ENCODE measurements around the gene PLEKHG2.
A peak's percentile ranks its signal among the peaks of the same experiment; 100 is the strongest.
"Not testable (repeated sequence)": the region's sequence is repeated elsewhere in the genome, so short reads cannot be mapped to it uniquely, and the experiment has no call there.

PLEKHG2 gene, protein sequence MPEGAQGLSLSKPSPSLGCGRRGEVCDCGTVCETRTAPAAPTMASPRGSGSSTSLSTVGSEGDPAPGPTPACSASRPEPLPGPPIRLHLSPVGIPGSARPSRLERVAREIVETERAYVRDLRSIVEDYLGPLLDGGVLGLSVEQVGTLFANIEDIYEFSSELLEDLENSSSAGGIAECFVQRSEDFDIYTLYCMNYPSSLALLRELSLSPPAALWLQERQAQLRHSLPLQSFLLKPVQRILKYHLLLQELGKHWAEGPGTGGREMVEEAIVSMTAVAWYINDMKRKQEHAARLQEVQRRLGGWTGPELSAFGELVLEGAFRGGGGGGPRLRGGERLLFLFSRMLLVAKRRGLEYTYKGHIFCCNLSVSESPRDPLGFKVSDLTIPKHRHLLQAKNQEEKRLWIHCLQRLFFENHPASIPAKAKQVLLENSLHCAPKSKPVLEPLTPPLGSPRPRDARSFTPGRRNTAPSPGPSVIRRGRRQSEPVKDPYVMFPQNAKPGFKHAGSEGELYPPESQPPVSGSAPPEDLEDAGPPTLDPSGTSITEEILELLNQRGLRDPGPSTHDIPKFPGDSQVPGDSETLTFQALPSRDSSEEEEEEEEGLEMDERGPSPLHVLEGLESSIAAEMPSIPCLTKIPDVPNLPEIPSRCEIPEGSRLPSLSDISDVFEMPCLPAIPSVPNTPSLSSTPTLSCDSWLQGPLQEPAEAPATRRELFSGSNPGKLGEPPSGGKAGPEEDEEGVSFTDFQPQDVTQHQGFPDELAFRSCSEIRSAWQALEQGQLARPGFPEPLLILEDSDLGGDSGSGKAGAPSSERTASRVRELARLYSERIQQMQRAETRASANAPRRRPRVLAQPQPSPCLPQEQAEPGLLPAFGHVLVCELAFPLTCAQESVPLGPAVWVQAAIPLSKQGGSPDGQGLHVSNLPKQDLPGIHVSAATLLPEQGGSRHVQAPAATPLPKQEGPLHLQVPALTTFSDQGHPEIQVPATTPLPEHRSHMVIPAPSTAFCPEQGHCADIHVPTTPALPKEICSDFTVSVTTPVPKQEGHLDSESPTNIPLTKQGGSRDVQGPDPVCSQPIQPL (N-terminal part only)

DNA sequence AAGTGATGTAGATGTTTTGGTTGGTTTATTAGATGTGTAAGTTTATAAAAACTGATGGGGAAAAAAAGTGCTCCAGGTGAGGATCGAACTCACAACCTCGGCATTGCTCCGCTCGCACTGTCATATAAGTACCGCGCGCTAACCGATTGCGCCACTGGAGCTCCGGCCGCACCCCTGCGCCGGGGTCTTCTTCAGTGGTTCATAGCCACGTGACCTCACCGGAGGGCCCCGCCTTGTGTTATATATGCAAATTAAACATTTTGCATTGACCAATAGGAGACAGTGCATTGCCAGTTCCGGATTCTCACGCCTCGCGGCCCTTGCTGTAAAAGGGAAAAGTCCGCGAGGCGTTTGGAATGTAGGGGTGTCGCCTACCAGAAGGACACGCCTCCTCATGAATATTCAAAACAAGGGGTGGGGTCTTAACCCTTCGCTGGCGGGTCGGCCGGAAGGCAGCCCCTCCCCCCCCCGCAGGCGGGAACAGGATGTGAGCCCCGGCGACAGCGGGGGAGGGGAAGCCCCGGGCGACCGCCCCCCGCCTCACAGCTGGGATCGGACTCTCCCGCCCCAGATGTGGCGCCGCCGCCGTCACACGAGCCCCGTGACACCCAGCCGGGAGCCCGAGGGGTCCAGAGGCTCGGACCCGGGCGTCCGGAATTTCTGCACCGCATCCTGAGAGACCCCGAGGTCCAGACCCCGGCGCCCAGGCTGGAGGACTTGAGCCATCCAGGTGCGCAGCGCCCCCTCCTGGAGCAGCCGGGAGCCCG is at the start of gene PLEKHG2:
TSS of gene PLEKHG2 (plus strand) at position 570 of the 767 bp plus-strand sequence. CDS start 1,418 bp downstream, outside the sequence.
- DNase-seq = peak; percentile 46 to 98 (median 89)

DNA sequence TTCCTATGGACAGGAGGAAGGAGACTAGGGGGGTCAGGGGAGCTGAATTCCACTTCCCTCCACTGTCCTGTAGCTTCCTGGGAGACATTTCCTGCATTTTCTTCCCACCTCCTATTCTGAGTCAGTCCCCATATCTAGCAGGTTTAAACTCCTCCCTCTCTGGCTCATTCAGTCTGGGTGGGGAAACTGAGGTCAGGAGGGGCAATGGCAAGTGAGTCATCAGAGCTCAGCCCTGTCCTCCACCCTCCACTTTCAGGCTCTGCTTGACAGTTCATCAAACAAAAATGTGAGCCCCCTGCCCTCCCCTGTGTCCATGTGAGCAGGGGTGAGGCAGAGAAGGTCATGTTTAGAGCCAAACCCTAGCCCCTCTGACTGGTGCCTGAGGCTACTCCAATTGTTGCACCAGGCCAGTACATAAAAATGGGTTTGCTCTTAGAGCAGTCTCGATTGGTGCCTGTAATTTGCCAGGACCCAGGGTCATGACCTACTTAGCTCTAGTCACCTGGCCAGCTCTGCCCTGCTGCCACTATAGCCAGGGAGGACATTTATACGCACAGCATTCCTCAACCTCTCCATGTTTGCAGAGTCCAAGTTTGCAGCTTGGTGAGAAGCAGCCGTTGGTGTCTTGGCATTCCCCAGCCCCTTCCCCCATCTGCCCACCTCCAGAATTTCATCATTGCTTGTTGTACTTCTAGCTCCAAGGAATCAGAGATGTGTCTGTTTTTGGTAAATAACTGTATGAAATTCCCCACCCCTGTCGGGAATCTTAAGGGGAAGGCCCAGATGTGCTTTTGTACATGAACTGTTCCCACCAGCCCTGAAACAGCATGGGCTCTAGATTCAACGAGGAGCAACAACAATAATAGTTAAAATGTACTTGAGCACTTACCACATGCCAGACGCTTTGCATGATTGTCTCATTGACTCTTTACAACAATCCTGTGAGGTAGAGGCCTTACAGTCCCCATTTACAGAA is 49.5 kb upstream of the PLEKHG2 start:
- no peak for DNase-seq

DNA sequence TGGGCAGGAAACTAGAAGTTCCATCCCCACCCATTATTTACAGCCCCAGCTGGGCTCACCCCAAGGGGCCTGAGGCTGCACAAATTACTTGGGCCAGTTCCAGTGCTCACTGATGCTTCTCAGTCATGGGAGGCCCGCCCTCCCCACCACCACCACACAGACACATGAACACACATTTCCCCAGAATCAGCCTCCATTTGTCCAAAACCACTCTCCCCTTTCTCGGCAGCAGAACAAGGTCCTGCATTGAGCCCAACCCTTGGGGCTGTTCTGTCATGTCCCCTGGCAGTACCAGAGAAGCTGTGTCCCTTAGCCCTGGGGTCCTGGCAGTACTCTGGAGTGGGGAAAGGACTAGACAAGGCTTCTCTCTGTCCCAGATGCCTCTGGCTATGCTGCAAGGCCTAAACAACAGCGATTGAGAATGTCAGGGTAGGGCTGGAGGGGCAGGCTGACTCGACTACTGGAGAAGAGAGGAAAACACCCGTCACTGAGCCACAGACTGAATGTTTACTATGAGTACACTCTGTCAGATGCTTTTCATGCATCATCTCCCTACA is 48.5 kb upstream of the PLEKHG2 start:
- peak in 54 of 56 donors; percentile 11 to 95 (median 79) for DNase-seq

DNA sequence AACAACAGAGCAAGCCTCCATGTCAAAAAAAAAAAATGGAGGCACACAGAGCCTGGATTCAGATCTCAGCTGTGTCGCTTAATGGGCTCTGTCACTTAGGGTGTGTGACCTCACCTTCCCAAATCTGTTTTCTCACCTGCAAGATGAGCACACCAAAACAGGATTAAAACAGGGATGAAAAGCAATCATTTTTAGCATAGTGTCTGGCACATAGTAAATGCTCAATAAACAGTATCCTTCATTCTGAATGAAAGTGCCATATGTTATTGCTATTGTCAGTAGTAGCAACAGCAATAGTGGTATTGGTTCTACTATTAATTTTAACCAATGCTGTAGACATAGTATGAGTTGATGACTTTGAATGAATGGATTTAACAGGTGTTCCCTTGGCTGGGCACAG is 46.9 kb upstream of the PLEKHG2 start:
- no peak for DNase-seq

DNA sequence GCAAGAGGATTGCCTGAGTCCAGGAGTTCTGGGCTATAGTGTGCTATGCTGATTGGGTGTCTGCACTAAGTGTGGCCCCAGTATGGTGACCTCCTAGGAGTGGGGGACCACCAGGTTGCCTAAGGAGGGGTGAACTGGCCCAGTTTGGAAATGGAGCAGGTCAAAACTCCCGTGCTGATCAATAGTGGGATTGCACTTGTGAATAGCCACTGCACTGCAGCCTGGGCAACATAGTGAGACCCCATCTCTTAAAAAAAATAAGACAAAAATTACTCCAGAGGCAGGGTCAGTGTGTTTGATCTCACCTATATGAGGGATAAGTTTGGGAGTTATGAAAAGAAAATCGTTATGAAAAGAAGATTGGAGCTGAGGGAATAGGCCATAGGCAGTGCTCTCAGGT is 43.3 kb upstream of the PLEKHG2 start:
- no peak for DNase-seq

DNA sequence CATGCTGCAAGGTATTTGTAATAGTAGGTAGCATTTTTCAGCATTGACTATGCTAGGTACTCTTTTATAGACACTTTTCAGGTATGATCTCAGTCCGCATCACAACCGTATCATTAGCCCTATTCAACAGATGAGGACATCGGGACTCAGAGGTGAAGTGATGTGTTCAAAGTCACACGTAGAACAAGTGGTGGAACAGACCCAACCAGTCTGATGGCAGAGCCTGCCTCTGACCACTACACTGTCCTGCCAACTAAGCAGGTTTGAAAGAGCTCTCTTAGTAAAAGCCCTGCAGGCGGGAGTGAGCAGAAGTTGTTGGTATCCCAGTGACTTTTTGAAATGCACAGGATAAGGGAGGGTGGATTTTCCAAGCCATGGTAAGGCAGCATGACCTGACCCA is 41.7 kb upstream of the PLEKHG2 start:
- DNase-seq = no peak

DNA sequence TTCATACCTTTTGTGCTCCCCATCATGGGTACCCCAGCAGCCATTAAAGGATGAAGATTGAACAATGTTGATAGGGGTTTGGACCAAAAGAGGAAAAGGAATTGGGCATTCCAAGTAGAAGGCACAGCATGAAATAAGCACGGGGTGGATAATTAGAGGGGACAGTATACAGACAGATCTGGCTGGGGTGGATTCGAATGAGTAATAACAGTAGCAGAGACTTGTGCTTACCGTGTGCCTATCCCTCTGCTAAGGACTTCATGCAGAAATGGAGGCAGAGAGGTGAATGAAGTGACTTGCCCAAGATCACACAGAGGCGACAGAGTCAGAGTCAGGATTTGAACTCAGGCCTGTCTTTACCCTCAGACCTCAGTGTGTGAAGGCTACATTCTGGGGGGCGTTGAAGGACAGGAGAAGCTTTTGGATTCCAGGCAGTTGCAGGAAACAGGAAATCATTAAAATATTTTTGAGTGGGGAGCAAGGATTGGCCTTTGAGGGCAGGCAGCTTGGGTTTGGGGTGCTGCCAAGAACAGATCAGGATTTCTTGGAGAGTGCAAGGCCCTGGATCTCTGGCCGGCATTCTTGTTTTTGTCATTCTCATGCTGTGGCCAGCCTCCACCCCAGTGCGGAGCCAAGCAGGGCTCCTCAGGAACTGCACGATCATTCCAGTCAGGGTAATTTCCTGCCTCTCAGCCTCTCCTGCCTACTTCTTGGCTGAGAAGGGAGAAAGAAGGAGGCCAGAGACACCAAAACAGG is 40.2 kb upstream of the PLEKHG2 start:
- peak in 43 of 56 donors; percentile 10 to 81 (median 37) for DNase-seq

DNA sequence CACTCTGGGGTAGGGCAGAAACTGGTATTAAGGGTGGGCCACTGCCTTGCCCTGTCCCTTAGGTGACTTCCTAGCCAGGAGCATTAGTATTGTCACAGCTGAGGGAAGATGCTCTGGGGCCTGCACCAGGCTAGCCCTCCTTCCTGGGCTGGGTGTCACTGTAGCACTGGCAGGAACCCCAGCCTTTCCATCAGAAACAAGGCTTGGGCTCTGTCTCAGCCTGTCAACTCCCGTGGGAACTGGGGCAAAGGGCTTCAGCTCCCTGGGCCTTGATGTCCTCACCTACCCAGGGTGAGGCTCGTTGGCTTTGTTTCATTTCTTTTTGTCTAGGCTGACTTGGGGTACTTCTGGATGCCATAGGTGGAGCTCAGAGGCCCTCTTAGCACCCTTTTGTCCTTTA is 39.5 kb upstream of the PLEKHG2 start:
- peak in 8 of 56 donors; percentile 9 to 36 (median 23) for DNase-seq

DNA sequence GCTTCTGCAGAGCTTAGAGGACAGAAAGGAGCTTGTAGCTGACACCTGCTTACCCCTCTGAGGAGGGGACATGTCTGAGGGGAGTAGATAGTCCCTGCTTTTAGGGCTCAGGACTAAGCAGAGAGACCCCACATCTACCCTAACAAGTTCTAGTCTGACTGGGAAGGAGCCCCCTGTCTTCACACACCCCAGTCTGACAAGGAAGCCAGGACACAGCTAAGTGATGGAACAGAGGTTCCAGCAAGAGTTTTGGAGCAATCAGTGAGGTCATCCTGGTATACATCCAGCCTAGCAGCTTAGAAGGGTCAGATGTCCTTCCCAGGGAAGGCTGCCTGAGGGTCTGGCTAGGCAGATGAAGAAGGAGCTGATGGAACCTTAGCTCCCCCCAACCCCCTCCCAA is 36.5 kb upstream of the PLEKHG2 start:
- no peak for DNase-seq

DNA sequence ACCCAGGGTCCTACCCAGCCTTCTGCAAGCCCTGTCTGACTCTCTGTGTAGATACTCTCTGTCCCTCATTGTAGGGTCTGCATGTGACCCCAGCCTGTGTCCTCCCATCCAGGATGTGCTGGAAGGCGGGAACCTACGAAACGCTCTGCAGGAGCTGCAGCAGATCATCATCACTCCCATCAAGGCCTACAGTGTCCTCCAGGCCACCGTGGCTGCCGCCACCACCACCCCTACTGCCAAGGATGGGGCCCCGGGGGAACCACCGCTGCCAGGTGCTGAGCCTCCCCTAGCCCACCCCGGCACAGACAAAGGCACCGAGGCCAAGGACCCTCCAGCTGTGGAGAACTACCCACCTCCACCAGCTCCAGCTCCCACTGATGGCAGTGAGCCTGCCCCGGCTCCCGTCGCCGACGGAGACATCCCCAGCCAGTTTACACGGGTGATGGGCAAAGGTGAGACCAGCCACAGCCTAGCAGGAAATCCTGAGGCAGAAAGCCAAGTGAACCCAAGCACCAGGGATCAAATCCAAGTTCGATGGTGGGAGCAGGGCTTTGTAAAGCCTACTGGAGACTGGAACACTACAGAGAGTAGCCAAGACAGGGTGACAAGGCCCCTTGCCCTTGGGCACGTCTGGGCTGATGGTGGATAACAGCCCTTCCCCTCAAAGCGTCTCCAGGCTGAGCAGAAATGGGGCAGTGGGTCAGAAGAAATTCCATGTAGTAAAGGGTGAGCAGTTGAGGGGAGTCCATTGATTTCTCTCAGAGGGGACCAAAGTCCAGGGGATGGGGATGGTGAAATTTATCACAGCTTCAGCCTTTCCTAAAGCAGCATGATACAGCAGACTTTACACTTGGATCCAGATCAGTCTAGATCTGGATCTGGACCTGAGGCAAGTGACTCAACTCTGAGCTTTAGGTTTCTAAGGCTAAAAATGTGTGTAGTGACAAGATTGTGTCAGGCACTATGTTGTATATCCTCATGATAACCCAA is 34.8 kb upstream of the PLEKHG2 start:
- DNase-seq = no peak

DNA sequence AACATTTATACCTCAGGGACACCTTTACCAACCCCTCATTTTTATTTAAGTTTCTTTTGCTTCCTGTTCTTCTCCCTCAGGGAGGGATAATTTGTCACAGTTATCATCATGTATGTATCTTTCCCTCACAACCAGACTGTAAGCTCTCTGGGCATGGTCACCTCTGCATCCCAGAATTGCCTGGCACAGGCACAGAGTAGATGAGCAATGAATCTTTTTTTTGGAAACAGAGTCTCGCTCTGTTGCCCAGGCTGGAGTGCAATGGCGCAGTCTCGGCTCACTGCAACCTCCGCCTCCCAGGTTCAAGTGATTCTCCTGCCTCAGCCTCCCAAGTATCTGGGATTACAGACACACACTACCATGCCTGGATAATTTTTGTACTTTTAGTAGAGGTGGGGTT is 33.1 kb upstream of the PLEKHG2 start:
- not testable (repeated sequence) for DNase-seq

DNA sequence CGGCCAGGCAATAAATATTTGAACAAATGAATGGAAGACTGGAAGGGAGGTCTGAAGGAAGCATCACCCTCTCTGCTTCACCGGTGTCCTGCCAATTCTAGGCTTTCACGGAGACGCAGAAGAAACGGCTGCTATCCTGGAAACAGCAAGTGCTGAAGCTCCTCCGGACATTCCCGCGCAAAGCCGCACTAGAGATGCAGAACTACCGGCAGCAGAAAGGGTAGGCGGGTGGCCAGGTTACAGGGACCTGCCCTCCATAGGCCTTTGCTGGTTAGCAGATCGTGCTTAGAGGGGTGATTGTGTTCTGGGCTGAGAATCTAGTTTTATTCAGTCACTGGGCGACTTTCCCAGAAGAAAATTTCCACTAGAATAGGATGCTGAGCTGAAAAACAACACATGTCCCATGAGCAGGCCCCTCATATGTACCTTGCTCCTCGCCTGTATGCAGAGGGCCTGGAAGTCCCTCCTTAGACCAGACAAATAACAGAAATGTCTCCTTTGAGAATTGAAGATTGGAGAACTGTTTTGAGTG is 32.5 kb upstream of the PLEKHG2 start:
- peak in 4 of 56 donors; percentile 13 to 22 (median 14) for DNase-seq

DNA sequence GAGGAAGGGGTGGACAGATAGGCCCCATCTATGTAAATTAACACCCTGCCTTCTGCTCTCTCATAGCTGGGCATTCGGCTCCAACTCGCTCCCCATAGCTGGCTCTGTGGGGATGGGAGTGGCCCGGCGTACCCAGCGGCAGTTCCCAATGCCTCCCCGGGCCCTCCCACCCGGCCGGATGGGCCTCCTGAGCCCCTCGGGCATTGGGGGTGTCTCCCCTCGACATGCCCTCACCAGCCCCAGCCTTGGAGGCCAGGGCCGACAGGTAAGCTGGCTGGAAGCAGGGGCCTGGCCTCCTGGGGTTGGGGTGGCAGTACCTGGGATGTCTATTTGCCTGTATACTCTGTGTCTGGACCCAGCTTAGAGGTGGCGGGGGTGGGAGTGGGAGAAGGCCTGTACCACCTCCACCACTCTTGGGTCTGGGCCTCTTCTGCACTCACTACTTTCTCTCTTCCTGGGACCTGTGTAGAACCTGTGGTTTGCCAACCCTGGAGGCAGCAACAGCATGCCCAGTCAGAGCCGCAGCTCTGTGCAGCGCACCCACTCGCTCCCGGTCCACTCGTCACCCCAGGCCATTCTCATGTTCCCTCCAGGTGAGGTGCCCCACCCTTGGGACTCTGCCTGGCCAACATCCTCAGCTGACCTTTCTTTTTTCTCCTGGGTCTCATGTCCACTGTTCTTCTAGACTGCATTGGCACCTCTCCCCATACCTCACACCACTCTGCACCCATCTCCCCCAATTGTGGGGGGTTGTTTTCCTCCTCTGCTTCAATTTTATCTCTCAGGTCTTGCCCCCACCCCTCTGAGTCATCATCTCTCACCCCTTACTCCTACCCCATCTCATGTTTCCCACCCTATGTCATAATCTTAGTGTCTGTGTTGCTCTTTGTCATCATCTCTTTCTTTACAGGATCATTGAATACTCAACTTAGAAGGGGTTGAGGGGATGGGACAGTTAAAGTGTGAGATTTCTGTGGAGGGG is 31.7 kb upstream of the PLEKHG2 start:
- no peak for DNase-seq

DNA sequence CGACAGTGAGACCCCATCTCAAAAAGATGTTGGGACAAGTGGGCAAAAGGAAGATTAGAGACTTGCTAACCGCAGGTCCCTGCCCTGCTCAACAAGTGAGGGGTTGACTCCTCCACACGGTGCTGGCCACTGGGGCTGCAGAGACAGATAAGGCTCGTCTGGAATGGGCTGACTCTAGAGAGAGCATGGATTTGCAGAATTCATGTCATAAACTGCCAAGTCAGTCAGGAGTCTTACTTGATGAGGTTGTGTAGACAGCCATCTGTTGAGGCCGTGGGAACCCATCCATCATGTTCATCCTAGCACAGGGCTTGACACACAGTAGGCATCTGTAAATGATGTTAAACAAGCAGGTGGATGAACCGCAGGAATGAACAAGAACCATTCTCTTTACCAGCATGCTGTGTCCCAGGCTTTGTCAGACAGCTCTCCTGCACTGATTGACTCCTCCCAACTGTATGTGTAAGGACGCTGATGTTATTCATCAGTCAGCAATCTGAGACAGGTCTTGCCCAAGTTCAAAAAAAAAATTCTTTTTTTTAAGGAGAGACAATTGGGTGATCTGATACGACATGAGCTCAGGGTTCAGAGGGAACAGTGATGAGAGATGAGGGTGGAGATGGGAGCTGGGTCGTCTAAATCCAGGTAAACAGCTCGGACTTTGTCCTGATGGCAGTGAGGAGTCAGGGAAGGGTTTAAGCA is 30.4 kb upstream of the PLEKHG2 start:
- no peak for DNase-seq
